Caco-2 (cell line): Measurements from ENCODE around the gene RPL12. TPM values are rescaled to one million over a fixed set of nuclear protein-coding genes. Genes with fewer than 3 reads are reported as not detected.

Experiments
- BruUV-seq: library from RNA; stranded (reverse); fragments of 400-500 nt; replicated peaks from 2 replicates; lab custom pipeline; 2021; lab: Mats Ljungman, UMichigan
- CTCF ChIA-PET: fragments of 300-600 bp; sonication (Branson Sonifier 250); formaldehyde crosslinking; loops from one replicate; lab custom pipeline; 2022; ENCODE audit warnings: antibody characterized with exemption; lab: Charles Lee
- POLR2A ChIA-PET: fragments of 300-600 bp; sonication (Branson Sonifier 250); formaldehyde crosslinking; loops from one replicate; lab custom pipeline; 2022; ENCODE audit warnings: antibody characterized with exemption; lab: Charles Lee
- DNase-seq, 2 experiments: peaks; one replicate each; pipeline versions ENCODE4 v3.0.0 to v3.0.0-alpha.2; 2020 to 2022
- H3K27me3 ChIP-seq: replicated peaks from 2 replicates; pipeline ENCODE4 v1.6.0; 2011; ENCODE audit warnings: low read length; ENCODE audit not compliant: control insufficient read depth, insufficient read depth
- H3K36me3 ChIP-seq: 2 replicates; pipeline ENCODE4 v1.5.1; 2011; ENCODE audit warnings: low read length; ENCODE audit not compliant: control insufficient read depth, insufficient read depth
- H3K4me1 ChIP-seq: fragments of 250-450 bp; sonication (Bioruptor Pico); 2 replicates; pipeline ENCODE4 v1.5.1; 2020; ENCODE audit warnings: mild to moderate bottlenecking
- H3K4me3 ChIP-seq: 2 replicates; pipeline ENCODE4 v1.5.1; 2011; ENCODE audit warnings: low read depth, mild to moderate bottlenecking, control low read depth, low read length
- H3K9me3 ChIP-seq: fragments of 250-450 bp; sonication (Bioruptor Pico); 2 replicates; pipeline ENCODE4 v1.5.1; 2020; ENCODE audit warnings: mild to moderate bottlenecking, moderate library complexity
- H3K27ac Mint-ChIP-seq: one replicate; pipeline ENCODE4 v1.8.0; 2022; ENCODE audit warnings: mixed read lengths; ENCODE audit not compliant: unreplicated experiment
- H3K27me3 Mint-ChIP-seq: one replicate; pipeline ENCODE4 v1.8.0; 2022; ENCODE audit warnings: mixed read lengths; ENCODE audit not compliant: insufficient read depth, unreplicated experiment
- H3K36me3 Mint-ChIP-seq: one replicate; pipeline ENCODE4 v1.8.0; 2022; ENCODE audit warnings: mild to moderate bottlenecking, mixed read lengths; ENCODE audit not compliant: insufficient read depth, unreplicated experiment
- H3K4me1 Mint-ChIP-seq: one replicate; pipeline ENCODE4 v1.8.0; 2022; ENCODE audit warnings: low read depth, mixed read lengths; ENCODE audit not compliant: unreplicated experiment
- H3K4me3 Mint-ChIP-seq: one replicate; pipeline ENCODE4 v1.8.0; 2022; ENCODE audit warnings: mild to moderate bottlenecking, moderate library complexity, mixed read lengths; ENCODE audit not compliant: unreplicated experiment
- H3K9me3 Mint-ChIP-seq: one replicate; pipeline ENCODE4 v1.8.0; 2022; ENCODE audit warnings: mixed read lengths; ENCODE audit not compliant: unreplicated experiment
- intact Hi-C: fragments of 100-400 bp; cut with micrococcal nuclease; formaldehyde crosslinking; loops from one replicate; pipeline ENCODE4 v1.10.0; 2022; ENCODE audit not compliant: unreplicated experiment
- total RNA-seq: library from RNA; stranded (reverse); gene quantifications from 2 replicates; pipeline ENCODE4 v1.2.3, GENCODE V29; 2022
- TF ChIP-seq, protein P1 (sequence below), 2 experiments: fragments of 200-600 bp in 1 of 2; IDR thresholded peaks; 1 replicate in 1 of 2; 2 replicates in 1 of 2; pipeline versions ENCODE4 v1.5.1 to v1.8.0; 2011 to 2022; ENCODE audit warnings: antibody characterized with exemption in 1 of 2, control low read depth in 1 of 2, inconsistent platforms in 1 of 2, low read depth in 1 of 2, low read length in 1 of 2, mild to moderate bottlenecking in 1 of 2, moderate library complexity in 1 of 2; ENCODE audit not compliant: insufficient read depth in 1 of 2, severe bottlenecking in 1 of 2, unreplicated experiment in 1 of 2

RPL12 gene
- total RNA-seq, 1 experiment from 2014 or later = 1,592 TPM

DNA sequence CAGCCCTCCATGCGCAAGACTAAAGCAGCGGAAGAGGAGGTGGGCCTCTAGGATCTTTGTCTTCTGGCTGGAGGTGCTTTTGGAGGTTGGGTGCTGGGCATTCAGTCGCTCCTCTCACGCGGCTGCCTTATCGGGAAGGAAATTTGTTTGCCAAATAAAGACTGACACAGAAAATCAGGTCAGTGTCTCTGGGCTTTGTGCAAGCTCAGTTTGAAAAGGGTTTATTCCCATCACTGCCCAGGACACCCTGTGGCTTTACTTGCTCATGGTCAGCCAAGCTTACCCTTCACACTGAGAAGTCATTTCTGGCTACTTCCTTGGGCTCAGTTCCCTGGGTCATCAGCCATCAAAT, 43.7 kb downstream of the RPL12 start:
- Histone ChIP-seq H3K36me3 (peaks cover 2% of the 10 kb centered on the region), H3K9me3 (no peaks in the 10 kb centered on the region), H3K4me1 (no peaks in the 10 kb centered on the region), H3K27me3 (no peaks in the 10 kb centered on the region), H3K4me3 (no peak overlapping the region)
- Mint-ChIP-seq H3K27ac (peak overlapping the region; percentile 76), H3K36me3 (peaks cover 60% of the 10 kb centered on the region), H3K4me3 (no peak overlapping the region), H3K9me3 (no peaks in the 10 kb centered on the region), H3K27me3 (no peaks in the 10 kb centered on the region), H3K4me1 (peaks cover 9% of the 10 kb centered on the region)
- ChIA-PET POLR2A (interaction anchor here (1.1 to 1.4 kb wide), 2 partner anchors 13 to 38 kb away, joined by 3 to 12 read pairs; no protein-coding TSS in a partner anchor), CTCF (interaction anchor here (0.7 to 1.3 kb wide), 2 partner anchors 47 to 92 kb away, joined by 3 read pairs; no protein-coding TSS in a partner anchor)
- BruUV-seq = no TSS peak
- DNase-seq = no peak
- TF ChIP-seq, protein P1, sequence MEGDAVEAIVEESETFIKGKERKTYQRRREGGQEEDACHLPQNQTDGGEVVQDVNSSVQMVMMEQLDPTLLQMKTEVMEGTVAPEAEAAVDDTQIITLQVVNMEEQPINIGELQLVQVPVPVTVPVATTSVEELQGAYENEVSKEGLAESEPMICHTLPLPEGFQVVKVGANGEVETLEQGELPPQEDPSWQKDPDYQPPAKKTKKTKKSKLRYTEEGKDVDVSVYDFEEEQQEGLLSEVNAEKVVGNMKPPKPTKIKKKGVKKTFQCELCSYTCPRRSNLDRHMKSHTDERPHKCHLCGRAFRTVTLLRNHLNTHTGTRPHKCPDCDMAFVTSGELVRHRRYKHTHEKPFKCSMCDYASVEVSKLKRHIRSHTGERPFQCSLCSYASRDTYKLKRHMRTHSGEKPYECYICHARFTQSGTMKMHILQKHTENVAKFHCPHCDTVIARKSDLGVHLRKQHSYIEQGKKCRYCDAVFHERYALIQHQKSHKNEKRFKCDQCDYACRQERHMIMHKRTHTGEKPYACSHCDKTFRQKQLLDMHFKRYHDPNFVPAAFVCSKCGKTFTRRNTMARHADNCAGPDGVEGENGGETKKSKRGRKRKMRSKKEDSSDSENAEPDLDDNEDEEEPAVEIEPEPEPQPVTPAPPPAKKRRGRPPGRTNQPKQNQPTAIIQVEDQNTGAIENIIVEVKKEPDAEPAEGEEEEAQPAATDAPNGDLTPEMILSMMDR (IDR thresholded peaks at IDR 0.05; ENCODE audit: insufficient read depth in 1 of 2, low read depth in 1 of 2, low read length in 1 of 2, severe bottlenecking in 1 of 2, unreplicated experiment in 1 of 2) = no peak
- intact Hi-C loops = loop anchor here (2.0 kb wide), 1 partner anchor 47 kb away; no protein-coding TSS in a partner anchor

DNA sequence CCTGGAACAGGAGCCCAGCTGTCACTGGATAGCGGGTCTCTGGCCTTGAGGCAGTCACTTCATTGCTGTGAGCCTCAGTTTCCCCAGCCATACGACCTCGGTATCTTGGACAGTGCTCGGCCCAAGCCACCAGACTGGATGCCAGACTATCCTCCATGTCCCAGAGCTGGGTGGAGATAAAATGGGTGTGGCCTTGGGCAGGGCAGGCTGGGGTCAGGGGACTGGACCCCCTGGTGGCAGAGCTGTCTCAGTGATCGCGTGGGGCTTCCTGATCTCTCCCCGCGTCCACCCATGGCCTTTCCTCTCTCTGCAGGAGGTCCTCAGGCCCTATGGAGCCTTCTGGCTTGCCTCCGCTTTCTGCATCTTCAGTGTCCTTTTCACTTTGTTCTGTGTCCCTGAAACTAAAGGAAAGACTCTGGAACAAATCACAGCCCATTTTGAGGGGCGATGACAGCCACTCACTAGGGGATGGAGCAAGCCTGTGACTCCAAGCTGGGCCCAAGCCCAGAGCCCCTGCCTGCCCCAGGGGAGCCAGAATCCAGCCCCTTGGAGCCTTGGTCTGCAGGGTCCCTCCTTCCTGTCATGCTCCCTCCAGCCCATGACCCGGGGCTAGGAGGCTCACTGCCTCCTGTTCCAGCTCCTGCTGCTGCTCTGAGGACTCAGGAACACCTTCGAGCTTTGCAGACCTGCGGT, 44.3 kb downstream of the RPL12 start:
- ChIA-PET CTCF (interaction anchor here (1.2 to 1.3 kb wide), 2 partner anchors 10 to 46 kb away, joined by 3 to 5 read pairs; partner anchors contain the start of gene SLC2A8), POLR2A (interaction anchor here (1.1 to 1.4 kb wide), 2 partner anchors 14 to 38 kb away, joined by 3 to 12 read pairs; no protein-coding TSS in a partner anchor)
- H3K36me3 Mint-ChIP-seq = peaks cover 58% of the 10 kb centered on the region
- H3K27me3 ChIP-seq = no peaks in the 10 kb centered on the region
- TF ChIP-seq, protein P1 (IDR thresholded peaks at IDR 0.05; ENCODE audit: insufficient read depth in 1 of 2, low read depth in 1 of 2, low read length in 1 of 2, severe bottlenecking in 1 of 2, unreplicated experiment in 1 of 2) = no peak
- H3K4me3 ChIP-seq = no peak overlapping the region
- peaks cover 9% of the 10 kb centered on the region for H3K4me1 Mint-ChIP-seq
- no peaks in the 10 kb centered on the region for H3K4me1 ChIP-seq
- H3K27ac Mint-ChIP-seq = peak overlapping the region; percentile 76
- H3K9me3 ChIP-seq = no peaks in the 10 kb centered on the region
- DNase-seq = no peak
- H3K27me3 Mint-ChIP-seq = no peaks in the 10 kb centered on the region
- intact Hi-C loops = loop anchor here (2.0 kb wide), 1 partner anchor 46 kb away; no protein-coding TSS in a partner anchor
- no peak overlapping the region for H3K4me3 Mint-ChIP-seq
- peaks cover 2% of the 10 kb centered on the region for H3K36me3 ChIP-seq
- BruUV-seq = TSS peak; percentile 39
- no peaks in the 10 kb centered on the region for H3K9me3 Mint-ChIP-seq

DNA sequence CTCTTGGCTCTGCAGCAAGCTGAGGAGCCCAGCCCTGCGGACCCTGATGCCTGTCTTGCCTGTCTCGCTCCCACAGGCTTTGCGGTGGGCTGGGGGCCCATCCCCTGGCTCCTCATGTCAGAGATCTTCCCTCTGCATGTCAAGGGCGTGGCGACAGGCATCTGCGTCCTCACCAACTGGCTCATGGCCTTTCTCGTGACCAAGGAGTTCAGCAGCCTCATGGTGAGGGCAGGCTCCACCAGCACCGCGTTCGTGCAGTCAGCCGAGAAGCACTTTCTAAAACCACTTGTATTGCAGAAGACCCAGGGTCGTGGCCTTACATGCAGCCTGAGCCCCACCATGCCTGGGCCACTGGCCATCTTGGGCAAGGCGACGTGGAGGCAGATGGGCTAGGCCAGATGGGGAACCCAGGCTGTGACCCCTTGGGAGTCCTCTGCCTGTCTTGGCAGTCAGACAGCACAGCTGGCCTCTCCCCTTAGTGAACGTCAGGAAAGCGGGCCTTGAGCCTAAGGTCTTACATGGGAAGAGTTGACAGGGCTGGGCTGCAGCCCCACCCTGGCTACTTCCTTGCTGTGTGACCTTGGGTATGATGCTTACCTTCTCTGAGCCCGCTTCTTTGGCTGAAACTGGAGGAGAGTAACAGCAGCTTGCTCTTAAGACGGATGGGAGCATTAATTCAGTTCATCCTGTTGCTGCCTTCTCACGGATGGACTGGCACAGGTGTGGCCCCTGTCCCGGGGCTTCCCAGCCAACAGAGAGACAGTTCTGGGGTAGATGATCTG, 45.7 kb downstream of the RPL12 start:
- ChIA-PET CTCF (no interaction called here), POLR2A (no interaction called here)
- peak overlapping the region; percentile 61 for H3K27ac Mint-ChIP-seq
- H3K36me3 Mint-ChIP-seq = peaks cover 60% of the 10 kb centered on the region
- peaks cover 9% of the 10 kb centered on the region for H3K4me1 Mint-ChIP-seq
- no peaks in the 10 kb centered on the region for H3K9me3 Mint-ChIP-seq
- no peak overlapping the region for H3K4me3 Mint-ChIP-seq
- H3K9me3 ChIP-seq = no peaks in the 10 kb centered on the region
- H3K4me1 ChIP-seq = no peaks in the 10 kb centered on the region
- intact Hi-C loops = loop anchor here (2.0 kb wide), 1 partner anchor 45 kb away; no protein-coding TSS in a partner anchor
- TF ChIP-seq, protein P1 (IDR thresholded peaks at IDR 0.05; ENCODE audit: insufficient read depth in 1 of 2, low read depth in 1 of 2, low read length in 1 of 2, severe bottlenecking in 1 of 2, unreplicated experiment in 1 of 2) = no peak
- H3K36me3 ChIP-seq = peaks cover 2% of the 10 kb centered on the region
- no peaks in the 10 kb centered on the region for H3K27me3 ChIP-seq
- H3K4me3 ChIP-seq = no peak overlapping the region
- DNase-seq = peak in 1 of 2 experiments; percentile 35
- H3K27me3 Mint-ChIP-seq = no peaks in the 10 kb centered on the region
- BruUV-seq = no TSS peak
